ENCODE data around the gene LARGE1.

DNA sequence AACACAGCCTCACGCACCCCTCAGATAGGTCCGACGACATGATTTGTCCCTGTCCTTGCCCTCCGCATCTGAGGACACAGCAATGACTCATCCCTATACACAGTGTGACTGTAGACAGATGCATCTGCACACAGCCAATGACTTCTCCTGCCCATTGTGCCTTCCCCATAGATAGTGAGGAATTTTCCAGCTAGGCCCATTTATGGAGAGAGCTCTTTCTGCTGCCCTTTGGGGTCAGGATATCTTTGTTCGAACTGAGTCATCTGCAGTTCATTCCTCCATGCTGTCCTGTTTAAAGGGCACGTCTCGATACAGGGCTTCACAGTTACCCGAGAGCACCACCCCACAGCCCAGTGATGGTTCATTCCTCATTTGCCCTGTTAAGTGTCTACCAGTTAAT, 96.7 kb downstream of the LARGE1 start:
- TF ChIP-seq EZH2 (IDR thresholded peaks at IDR 0.05; ENCODE audit: borderline replicate concordance, low read depth, low read length, severe bottlenecking), result no peak
- TF ChIP-seq, protein P1, sequence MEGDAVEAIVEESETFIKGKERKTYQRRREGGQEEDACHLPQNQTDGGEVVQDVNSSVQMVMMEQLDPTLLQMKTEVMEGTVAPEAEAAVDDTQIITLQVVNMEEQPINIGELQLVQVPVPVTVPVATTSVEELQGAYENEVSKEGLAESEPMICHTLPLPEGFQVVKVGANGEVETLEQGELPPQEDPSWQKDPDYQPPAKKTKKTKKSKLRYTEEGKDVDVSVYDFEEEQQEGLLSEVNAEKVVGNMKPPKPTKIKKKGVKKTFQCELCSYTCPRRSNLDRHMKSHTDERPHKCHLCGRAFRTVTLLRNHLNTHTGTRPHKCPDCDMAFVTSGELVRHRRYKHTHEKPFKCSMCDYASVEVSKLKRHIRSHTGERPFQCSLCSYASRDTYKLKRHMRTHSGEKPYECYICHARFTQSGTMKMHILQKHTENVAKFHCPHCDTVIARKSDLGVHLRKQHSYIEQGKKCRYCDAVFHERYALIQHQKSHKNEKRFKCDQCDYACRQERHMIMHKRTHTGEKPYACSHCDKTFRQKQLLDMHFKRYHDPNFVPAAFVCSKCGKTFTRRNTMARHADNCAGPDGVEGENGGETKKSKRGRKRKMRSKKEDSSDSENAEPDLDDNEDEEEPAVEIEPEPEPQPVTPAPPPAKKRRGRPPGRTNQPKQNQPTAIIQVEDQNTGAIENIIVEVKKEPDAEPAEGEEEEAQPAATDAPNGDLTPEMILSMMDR (IDR thresholded peaks at IDR 0.05; ENCODE audit: borderline replicate concordance, extremely low read depth, low read length, poor library complexity, severe bottlenecking), result no peak

All from DND-41 (cell line).